ENCODE results near the gene ELOA. TPM values are rescaled to one million over a fixed set of nuclear protein-coding genes. Genes with fewer than 3 reads are reported as not detected.

Gene ELOA
- total and polyA plus RNA-seq, 2 of the 13 experiments (the other 11 are each of a cell fraction or from before 2014, with no cell fraction given), result 14.2 to 28.5 TPM

DNA sequence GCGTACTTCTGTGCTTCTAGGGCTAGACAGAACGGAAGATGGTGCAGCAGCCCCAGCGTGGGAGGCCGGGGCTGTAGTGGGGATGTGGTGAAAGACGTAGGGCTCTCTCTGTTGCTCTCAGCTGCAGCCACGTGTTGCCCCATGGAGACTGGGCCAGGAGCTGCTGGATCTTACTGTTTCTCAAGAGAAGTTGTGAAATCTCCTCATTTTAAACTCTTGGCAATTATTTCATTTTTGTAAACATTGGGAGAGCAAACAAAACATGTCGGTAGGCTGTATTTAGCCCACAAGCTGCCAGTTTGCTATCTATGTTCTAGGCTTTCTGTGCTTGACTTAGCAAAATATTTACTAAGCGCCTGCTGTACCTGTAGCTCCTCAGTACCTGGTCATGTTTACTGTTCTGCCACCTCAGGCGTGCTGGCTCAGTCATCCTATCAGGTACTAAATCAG, 15.9 kb upstream of the ELOA start (continued):
- TF ChIP-seq ZNF652 (CRISPR knock-in tag; IDR thresholded peaks at IDR 0.05; ENCODE audit: borderline replicate concordance, low read depth) (no peak), CBX5 (CRISPR knock-in tag; IDR thresholded peaks at IDR 0.05; ENCODE audit: borderline replicate concordance) (peak; percentile 56; the same call in 1 of the 2 replicates), CREM (IDR thresholded peaks at IDR 0.05) (no peak; the same call in 1 of the 2 replicates), CREM (CRISPR knock-in tag; IDR thresholded peaks at IDR 0.05) (no peak), PITX1 (CRISPR knock-in tag; IDR thresholded peaks at IDR 0.05) (0 out of 2 replicates have a peak, but pooled peaks have one; percentile 54), NFAT5 (CRISPR knock-in tag; IDR thresholded peaks at IDR 0.05) (no peak), KMT2A (CRISPR knock-in tag; IDR thresholded peaks at IDR 0.05) (no peak; the same call in 1 of the 2 replicates), PRPF4 (IDR thresholded peaks at IDR 0.05; ENCODE audit: low read depth, low read length, poor library complexity, severe bottlenecking) (no peak), ZNF3 (CRISPR knock-in tag; IDR thresholded peaks at IDR 0.05) (no peak; the same call in 1 of the 2 replicates), ZNF343 (CRISPR knock-in tag; IDR thresholded peaks at IDR 0.05) (no peak)
- TF ChIP-seq, protein P1, sequence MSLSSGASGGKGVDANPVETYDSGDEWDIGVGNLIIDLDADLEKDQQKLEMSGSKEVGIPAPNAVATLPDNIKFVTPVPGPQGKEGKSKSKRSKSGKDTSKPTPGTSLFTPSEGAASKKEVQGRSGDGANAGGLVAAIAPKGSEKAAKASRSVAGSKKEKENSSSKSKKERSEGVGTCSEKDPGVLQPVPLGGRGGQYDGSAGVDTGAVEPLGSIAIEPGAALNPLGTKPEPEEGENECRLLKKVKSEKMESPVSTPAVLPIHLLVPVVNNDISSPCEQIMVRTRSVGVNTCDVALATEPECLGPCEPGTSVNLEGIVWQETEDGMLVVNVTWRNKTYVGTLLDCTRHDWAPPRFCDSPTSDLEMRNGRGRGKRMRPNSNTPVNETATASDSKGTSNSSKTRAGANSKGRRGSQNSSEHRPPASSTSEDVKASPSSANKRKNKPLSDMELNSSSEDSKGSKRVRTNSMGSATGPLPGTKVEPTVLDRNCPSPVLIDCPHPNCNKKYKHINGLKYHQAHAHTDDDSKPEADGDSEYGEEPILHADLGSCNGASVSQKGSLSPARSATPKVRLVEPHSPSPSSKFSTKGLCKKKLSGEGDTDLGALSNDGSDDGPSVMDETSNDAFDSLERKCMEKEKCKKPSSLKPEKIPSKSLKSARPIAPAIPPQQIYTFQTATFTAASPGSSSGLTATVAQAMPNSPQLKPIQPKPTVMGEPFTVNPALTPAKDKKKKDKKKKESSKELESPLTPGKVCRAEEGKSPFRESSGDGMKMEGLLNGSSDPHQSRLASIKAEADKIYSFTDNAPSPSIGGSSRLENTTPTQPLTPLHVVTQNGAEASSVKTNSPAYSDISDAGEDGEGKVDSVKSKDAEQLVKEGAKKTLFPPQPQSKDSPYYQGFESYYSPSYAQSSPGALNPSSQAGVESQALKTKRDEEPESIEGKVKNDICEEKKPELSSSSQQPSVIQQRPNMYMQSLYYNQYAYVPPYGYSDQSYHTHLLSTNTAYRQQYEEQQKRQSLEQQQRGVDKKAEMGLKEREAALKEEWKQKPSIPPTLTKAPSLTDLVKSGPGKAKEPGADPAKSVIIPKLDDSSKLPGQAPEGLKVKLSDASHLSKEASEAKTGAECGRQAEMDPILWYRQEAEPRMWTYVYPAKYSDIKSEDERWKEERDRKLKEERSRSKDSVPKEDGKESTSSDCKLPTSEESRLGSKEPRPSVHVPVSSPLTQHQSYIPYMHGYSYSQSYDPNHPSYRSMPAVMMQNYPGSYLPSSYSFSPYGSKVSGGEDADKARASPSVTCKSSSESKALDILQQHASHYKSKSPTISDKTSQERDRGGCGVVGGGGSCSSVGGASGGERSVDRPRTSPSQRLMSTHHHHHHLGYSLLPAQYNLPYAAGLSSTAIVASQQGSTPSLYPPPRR (CRISPR knock-in tag; IDR thresholded peaks at IDR 0.05; ENCODE audit: borderline replicate concordance), result peak; percentile 71; the same call in 1 of the 2 replicates
- TF ChIP-seq, protein P2, sequence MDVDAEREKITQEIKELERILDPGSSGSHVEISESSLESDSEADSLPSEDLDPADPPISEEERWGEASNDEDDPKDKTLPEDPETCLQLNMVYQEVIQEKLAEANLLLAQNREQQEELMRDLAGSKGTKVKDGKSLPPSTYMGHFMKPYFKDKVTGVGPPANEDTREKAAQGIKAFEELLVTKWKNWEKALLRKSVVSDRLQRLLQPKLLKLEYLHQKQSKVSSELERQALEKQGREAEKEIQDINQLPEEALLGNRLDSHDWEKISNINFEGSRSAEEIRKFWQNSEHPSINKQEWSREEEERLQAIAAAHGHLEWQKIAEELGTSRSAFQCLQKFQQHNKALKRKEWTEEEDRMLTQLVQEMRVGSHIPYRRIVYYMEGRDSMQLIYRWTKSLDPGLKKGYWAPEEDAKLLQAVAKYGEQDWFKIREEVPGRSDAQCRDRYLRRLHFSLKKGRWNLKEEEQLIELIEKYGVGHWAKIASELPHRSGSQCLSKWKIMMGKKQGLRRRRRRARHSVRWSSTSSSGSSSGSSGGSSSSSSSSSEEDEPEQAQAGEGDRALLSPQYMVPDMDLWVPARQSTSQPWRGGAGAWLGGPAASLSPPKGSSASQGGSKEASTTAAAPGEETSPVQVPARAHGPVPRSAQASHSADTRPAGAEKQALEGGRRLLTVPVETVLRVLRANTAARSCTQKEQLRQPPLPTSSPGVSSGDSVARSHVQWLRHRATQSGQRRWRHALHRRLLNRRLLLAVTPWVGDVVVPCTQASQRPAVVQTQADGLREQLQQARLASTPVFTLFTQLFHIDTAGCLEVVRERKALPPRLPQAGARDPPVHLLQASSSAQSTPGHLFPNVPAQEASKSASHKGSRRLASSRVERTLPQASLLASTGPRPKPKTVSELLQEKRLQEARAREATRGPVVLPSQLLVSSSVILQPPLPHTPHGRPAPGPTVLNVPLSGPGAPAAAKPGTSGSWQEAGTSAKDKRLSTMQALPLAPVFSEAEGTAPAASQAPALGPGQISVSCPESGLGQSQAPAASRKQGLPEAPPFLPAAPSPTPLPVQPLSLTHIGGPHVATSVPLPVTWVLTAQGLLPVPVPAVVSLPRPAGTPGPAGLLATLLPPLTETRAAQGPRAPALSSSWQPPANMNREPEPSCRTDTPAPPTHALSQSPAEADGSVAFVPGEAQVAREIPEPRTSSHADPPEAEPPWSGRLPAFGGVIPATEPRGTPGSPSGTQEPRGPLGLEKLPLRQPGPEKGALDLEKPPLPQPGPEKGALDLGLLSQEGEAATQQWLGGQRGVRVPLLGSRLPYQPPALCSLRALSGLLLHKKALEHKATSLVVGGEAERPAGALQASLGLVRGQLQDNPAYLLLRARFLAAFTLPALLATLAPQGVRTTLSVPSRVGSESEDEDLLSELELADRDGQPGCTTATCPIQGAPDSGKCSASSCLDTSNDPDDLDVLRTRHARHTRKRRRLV (CRISPR knock-in tag; IDR thresholded peaks at IDR 0.05), result no peak
- TF ChIP-seq, protein P3, sequence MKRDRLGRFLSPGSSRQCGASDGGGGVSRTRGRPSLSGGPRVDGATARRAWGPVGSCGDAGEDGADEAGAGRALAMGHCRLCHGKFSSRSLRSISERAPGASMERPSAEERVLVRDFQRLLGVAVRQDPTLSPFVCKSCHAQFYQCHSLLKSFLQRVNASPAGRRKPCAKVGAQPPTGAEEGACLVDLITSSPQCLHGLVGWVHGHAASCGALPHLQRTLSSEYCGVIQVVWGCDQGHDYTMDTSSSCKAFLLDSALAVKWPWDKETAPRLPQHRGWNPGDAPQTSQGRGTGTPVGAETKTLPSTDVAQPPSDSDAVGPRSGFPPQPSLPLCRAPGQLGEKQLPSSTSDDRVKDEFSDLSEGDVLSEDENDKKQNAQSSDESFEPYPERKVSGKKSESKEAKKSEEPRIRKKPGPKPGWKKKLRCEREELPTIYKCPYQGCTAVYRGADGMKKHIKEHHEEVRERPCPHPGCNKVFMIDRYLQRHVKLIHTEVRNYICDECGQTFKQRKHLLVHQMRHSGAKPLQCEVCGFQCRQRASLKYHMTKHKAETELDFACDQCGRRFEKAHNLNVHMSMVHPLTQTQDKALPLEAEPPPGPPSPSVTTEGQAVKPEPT (CRISPR knock-in tag; IDR thresholded peaks at IDR 0.05; ENCODE audit: low read depth), result no peak
